ENCODE measurements around the gene EHD3. TPM values are rescaled to one million over a fixed set of nuclear protein-coding genes. Genes with fewer than 3 reads are reported as not detected.
"Not testable (repeated sequence)": the region's sequence is repeated elsewhere in the genome, so short reads cannot be mapped to it uniquely, and the experiment has no call there.

The EHD3 gene
- total RNA-seq, 1 donor from 2014 or later, result 32.4 TPM

GRCh38 chr2:31274401-31275075 lies 40.6 kb downstream of the EHD3 start:
- DNase-seq (no peak), ATAC-seq (peak; percentile 48)
- intact Hi-C loops (cut with micrococcal nuclease), result no loop called here

- DNase-seq (peak; percentile 52), ATAC-seq (peak; percentile 87)
- intact Hi-C loops (cut with micrococcal nuclease), result no loop called here
Observed at GRCh38 chr2:31275976-31276375, 42.0 kb downstream of the EHD3 start.

- ATAC-seq (no peak), DNase-seq (no peak)
- intact Hi-C loops (cut with micrococcal nuclease), result no loop called here
Observed at GRCh38 chr2:31277621-31278020, 43.7 kb downstream of the EHD3 start.

GRCh38 chr2:31282634-31283033 lies 48.7 kb downstream of the EHD3 start:
- intact Hi-C loops (cut with micrococcal nuclease), result no loop called here
- ATAC-seq, result peak; percentile 22
- DNase-seq, result no peak

- ATAC-seq; DNase-seq; intact Hi-C loops (cut with micrococcal nuclease): not testable (repeated sequence)
Observed at GRCh38 chr2:31283193-31283919, 49.4 kb downstream of the EHD3 start.

- intact Hi-C loops (cut with micrococcal nuclease), result no loop called here
- ATAC-seq (no peak), DNase-seq (no peak)
Observed at GRCh38 chr2:31284107-31284506, 50.2 kb downstream of the EHD3 start.

DNA sequence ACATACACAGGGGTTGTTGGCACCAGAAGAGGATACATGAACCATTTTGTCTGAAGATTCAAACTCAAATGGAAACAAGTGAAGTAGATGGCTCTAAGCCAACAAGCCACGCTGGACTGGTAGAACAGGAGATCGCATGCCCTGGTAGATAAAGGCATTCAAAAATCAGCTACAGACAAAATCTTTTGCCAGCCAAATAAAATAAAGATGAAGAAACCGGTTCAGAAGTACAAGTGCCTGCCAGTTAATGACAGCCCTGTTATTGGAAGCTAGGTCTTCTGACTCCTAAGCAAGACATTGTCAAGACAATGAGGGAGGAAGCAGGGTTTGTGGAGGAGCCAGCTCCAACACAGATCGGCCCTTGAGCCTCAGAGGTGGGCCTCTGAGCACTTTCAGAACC lies 52.3 kb downstream of the EHD3 start:
- ATAC-seq, result no peak
- intact Hi-C loops (cut with micrococcal nuclease), result no loop called here
- DNase-seq, result no peak

- DNase-seq (no peak), ATAC-seq (no peak)
- intact Hi-C loops (cut with micrococcal nuclease), result no loop called here
Observed at GRCh38 chr2:31286961-31287550, 53.1 kb downstream of the EHD3 start.

GRCh38 chr2:31287654-31288053 lies 53.7 kb downstream of the EHD3 start:
- intact Hi-C loops (cut with micrococcal nuclease), result no loop called here
- DNase-seq, result no peak
- ATAC-seq, result no peak

GRCh38 chr2:31294196-31294595 lies 60.2 kb downstream of the EHD3 start:
- ATAC-seq (peak; percentile 32), DNase-seq (no peak)
- intact Hi-C loops (cut with micrococcal nuclease), result no loop called here

GRCh38 chr2:31296641-31297287 lies 62.8 kb downstream of the EHD3 start:
- intact Hi-C loops (cut with micrococcal nuclease), result no loop called here
- ATAC-seq, result peak; percentile 60
- DNase-seq, result no peak

GRCh38 chr2:31297751-31298150 lies 63.8 kb downstream of the EHD3 start:
- DNase-seq (no peak), ATAC-seq (no peak)
- intact Hi-C loops (cut with micrococcal nuclease), result no loop called here

DNA sequence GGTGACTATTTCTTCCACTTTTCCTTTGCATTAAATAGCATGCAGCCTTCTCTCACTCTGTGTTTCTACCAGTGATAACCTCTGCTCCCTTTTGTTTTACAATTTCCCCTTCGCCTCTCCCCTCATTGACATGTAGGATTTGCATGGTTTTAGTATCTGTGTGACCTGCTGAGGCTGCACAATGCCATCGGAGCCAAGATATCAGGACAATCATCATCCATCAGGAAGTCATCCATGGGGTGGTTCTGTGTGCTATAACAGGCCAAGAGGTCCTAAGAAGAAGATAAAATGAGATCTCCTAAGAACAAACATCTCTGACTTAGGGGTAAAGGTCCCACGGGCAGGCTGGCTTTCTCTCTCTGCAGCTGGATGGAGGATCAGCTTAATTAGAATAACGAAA lies 65.6 kb downstream of the EHD3 start:
- intact Hi-C loops (cut with micrococcal nuclease), result no loop called here
- no peak for ATAC-seq
- no peak for DNase-seq

- intact Hi-C loops (cut with micrococcal nuclease), result no loop called here
- ATAC-seq, result no peak
- no peak for DNase-seq
Observed at GRCh38 chr2:31300309-31300708, 66.4 kb downstream of the EHD3 start.

DNA sequence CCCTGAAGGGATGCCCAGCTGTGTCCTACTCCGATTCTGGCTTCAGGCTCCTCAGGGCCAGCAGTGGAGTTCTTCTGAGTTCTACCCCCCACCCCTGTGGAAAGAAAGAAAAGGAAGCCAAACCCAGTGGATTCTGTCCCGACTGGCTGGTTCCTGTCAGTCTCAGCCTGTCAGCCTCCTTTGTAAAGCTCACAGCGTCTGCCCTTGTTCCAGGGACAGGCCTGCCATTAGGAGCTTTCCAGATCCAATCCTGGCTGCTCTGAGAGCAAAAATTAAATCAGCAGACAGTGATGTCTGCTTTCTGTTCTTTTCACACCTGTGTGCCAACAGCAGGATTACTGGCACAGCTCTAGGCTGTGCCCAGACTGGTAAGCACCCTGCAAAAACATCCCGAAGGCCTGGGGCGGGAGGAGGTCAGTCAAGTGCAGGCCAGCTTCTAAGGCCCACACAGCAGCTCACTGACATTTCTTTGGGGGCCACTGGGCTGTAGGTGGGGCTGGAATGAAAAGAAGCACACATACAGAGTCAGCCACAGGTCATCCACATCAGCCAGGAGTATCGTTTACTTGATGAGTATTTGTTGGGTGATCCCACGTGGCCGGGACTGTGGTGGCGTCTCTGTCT lies 69.1 kb downstream of the EHD3 start:
- DNase-seq (peak; percentile 76), ATAC-seq (peak; percentile 96)
- intact Hi-C loops (cut with micrococcal nuclease), result no loop called here

- intact Hi-C loops (cut with micrococcal nuclease), result no loop called here
- DNase-seq, result no peak
- no peak for ATAC-seq
Observed at GRCh38 chr2:31304816-31305215, 70.9 kb downstream of the EHD3 start.

- intact Hi-C loops (cut with micrococcal nuclease), result no loop called here
- ATAC-seq, result no peak
- DNase-seq, result no peak
Observed at GRCh38 chr2:31312898-31313297, 78.9 kb downstream of the EHD3 start.

GRCh38 chr2:31314761-31315160 lies 80.8 kb downstream of the EHD3 start:
- ATAC-seq (no peak), DNase-seq (no peak)
- intact Hi-C loops (cut with micrococcal nuclease), result no loop called here

- ATAC-seq, result no peak
- intact Hi-C loops (cut with micrococcal nuclease), result no loop called here
- no peak for DNase-seq
Observed at GRCh38 chr2:31317396-31317795, 83.4 kb downstream of the EHD3 start.

Data from left ventricle myocardium superior (tissue), 1 donor.